NB4 (cell line): ENCODE measurements around the gene BMAL1.
A peak's percentile ranks its signal among the peaks of the same experiment; 100 is the strongest.

Experiments
- DNase-seq: peaks from one replicate; pipeline ENCODE4 v3.0.0; 2010; ENCODE audit warnings: low read depth
- H3K4me3 ChIP-seq: one replicate; pipeline ENCODE4 v1.5.1; 2011; ENCODE audit warnings: mild to moderate bottlenecking, low read depth, low read length, moderate library complexity
- MYC ChIP-seq: IDR thresholded peaks from 2 replicates; pipeline ENCODE4 v1.6.1; 2011; ENCODE audit warnings: low read depth, low read length
- POLR2A ChIP-seq: IDR thresholded peaks from 2 replicates; pipeline ENCODE4 v1.6.1; 2011; ENCODE audit warnings: mild to moderate bottlenecking; ENCODE audit not compliant: insufficient read length; ENCODE audit errors: extremely low read depth
- TF ChIP-seq, protein P1 (sequence below): IDR thresholded peaks from 2 replicates; pipeline ENCODE4 v1.6.1; 2011; ENCODE audit warnings: low read depth, low read length
- TF ChIP-seq, protein P2 (sequence below): IDR thresholded peaks from one replicate; pipeline ENCODE4 v1.5.1; 2012; ENCODE audit warnings: low read depth, low read length

BMAL1 gene

DNA sequence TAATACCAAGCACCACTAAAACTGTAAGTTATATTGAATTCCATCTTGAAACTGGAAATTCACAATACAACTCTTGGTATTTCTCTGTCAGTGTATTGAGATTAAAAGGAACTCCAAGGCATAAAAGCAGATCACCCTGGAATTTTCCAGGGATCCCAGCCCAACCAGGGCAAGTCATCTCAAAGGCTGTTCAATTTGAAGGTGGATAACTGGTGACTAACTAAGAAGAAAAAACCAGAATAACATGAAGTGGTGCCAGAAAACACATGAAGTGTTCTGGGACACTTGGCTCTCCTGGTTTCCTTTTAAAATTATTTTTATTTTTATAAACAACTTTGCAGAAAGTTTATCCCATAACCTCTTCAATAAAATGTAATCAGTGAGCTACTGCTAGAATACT, 7.8 kb upstream of the BMAL1 start:
- no peak overlapping the region for H3K4me3 ChIP-seq
- TF ChIP-seq POLR2A (no peak), MYC (no peak)
- TF ChIP-seq, protein P1, sequence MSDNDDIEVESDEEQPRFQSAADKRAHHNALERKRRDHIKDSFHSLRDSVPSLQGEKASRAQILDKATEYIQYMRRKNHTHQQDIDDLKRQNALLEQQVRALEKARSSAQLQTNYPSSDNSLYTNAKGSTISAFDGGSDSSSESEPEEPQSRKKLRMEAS, result no peak
- TF ChIP-seq, protein P2, sequence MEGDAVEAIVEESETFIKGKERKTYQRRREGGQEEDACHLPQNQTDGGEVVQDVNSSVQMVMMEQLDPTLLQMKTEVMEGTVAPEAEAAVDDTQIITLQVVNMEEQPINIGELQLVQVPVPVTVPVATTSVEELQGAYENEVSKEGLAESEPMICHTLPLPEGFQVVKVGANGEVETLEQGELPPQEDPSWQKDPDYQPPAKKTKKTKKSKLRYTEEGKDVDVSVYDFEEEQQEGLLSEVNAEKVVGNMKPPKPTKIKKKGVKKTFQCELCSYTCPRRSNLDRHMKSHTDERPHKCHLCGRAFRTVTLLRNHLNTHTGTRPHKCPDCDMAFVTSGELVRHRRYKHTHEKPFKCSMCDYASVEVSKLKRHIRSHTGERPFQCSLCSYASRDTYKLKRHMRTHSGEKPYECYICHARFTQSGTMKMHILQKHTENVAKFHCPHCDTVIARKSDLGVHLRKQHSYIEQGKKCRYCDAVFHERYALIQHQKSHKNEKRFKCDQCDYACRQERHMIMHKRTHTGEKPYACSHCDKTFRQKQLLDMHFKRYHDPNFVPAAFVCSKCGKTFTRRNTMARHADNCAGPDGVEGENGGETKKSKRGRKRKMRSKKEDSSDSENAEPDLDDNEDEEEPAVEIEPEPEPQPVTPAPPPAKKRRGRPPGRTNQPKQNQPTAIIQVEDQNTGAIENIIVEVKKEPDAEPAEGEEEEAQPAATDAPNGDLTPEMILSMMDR, result no peak
- DNase-seq, result no peak

DNA sequence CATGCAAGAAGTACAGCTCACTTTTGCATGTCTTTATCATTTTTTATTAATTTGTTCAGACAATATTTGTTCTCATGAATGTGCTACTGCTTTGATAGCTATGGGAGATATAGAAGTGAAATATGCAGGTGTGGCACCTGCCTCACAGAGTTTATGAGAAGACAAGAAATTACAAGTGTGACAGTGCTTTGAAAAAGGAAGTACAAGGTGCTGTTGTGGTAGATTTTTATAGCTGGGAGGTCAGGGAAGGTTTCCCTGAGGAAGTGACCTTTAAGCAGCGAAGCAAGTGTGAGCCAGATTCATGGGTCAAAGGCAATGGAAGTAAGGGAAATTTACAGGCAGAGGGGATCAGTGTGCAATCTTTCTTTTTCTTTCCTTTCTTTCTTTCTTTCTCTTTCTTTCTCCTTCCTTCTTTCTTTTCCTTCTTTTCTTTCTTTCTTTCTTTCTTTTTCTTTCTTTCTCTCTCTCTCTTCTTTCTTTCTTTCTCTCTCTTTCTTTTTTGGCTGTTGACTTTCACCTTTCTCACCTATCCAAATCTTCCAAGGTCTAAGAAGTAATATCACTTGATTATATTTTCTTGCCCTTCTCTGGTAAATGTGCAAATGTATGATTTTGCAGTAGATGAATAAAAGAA, 6.4 kb upstream of the BMAL1 start:
- no peak overlapping the region for H3K4me3 ChIP-seq
- TF ChIP-seq, protein P1, result no peak
- TF ChIP-seq, protein P2, result no peak
- TF ChIP-seq MYC, result no peak
- no peak for TF ChIP-seq POLR2A
- DNase-seq, result no peak

DNA sequence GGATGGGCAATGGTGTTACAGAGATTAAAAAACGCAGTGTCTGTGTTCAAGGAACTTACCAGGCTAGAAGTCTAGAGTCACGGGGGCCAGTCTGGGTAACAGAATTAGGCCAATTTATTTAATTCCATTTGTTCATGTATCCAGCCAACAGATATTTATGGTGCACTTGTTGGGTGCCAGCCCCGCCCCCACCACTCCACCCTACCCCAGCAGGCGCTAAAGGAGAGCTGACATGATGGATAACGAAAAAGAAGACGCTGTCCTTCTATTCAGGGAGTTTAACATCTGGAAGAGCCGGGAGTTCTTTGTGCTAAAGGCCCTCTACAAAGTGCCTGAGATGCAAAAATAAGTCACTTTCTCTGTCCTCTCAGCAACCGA, 1.1 kb upstream of the BMAL1 start:
- H3K4me3 ChIP-seq, result peak overlapping the region; percentile 61
- TF ChIP-seq, protein P1, result no peak
- TF ChIP-seq, protein P2, result no peak
- TF ChIP-seq MYC, result no peak
- no peak for TF ChIP-seq POLR2A
- DNase-seq, result no peak

DNA sequence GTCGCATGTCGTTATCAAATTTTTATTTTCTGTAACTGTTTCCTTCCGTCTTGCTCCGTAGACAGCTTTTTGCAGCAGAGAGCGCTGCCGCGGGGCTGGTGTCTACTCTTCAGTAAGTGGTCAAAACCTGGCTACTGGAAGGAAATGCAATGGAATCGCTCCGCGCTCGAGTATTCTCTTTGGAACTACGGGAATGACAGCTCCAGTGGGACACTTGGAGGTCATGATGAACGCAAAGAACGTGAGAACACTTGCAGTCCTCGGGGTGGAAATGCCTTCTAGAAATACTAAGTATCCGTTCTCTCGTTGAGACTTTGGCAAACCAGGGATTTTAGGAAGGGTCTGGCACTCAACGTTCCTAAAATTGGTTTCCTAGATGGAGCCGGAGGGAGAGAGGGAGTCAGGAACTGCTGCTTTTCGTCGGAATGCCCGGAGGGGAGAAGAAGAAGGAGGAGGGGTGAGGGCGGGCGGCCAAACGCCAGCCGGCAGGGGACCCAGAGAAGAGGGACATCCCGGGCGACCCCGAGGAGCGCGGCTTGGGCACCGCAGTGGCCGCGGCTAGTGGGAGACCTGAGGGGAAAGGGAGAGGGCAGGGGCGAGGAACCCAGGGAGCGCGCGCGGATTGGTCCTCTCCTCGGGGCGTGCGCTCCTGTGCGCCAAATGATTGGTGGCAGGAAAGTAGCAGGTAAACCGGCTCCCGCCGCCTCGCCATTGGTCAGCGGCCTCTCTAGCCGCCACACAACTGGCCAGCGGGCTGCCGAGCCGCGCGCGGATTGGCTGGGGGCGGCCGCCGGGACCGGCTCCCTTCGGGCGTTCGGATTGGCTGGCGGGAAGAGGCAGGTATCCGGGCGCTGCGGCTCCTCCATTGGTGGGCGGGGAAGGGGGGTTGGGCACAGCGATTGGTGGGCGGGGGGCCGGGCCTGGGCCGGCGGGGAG, 490 bp upstream of the BMAL1 start:
- peak overlapping the region; percentile 61 for H3K4me3 ChIP-seq
- DNase-seq, result peak; percentile 93
- TF ChIP-seq, protein P1, result no peak
- TF ChIP-seq POLR2A (no peak), MYC (no peak)
- TF ChIP-seq, protein P2, result no peak

DNA sequence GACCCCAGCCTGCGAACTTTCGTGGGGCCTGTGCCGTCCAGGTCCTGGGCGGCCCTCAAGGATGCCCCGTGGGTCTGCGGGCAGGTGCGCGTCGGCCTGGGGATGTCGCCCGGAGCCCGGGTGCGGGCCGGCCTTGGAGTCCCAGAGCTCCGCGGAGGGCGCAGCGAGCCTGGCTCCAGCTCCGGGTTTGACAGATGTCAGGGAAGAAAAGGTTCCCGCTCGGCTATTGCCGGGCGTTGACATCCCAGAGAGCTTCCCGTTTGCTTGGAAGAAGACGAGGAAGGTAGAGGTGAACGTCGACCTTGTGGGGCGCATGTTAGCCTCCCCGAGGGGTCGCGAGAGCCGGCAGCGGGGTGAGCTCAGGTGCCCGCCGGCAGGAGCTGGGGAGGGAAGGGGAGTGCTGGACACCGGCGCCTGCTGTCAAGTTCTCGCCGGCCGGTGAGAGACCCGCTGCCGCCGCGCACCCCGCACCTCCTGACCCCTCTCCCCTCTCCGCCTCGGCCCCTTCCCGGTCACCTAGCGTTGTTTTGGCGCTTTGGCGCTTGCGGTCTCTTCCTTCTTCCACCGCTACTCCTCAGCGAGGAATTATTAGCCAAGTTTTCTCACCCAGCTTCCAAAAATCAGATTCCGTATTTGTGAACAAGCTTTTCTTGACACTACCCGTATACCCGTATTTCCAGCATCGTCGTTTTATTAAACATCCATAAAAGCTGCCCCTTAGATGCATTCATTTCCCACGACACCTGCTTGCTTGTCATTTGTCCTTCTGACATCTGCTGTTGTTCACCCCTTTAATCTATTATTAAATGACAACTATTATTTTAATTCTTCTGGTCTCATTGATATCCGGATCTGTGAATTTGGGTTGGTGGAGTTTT, 1.3 kb downstream of the BMAL1 start:
- DNase-seq, result no peak
- TF ChIP-seq MYC, result no peak
- TF ChIP-seq, protein P1, result no peak
- TF ChIP-seq, protein P2, result no peak
- no peak for TF ChIP-seq POLR2A
- no peak overlapping the region for H3K4me3 ChIP-seq
